HG03175 (cell line): Measurements from ENCODE around the gene CD27.
"Not testable (repeated sequence)": the region's sequence is repeated elsewhere in the genome, so short reads cannot be mapped to it uniquely, and the experiment has no call there.

ENCODE experiments used
- ATAC-seq: cut with Tn5 transposase; IDR thresholded peaks from one replicate; pipeline ENCODE4 v1.9.1; 2021; ENCODE audit warnings: mild to moderate bottlenecking, moderate library complexity; ENCODE audit not compliant: unreplicated experiment

The CD27 gene

GRCh38 chr12:6478416-6478815 lies 33.7 kb downstream of the CD27 start:
- no peak for ATAC-seq

GRCh38 chr12:6488240-6488639 lies 43.5 kb downstream of the CD27 start:
- ATAC-seq: no peak

- no peak for ATAC-seq
Observed at GRCh38 chr12:6489449-6489848, 44.7 kb downstream of the CD27 start.

- not testable (repeated sequence) for ATAC-seq
Observed at GRCh38 chr12:6490673-6491072, 45.9 kb downstream of the CD27 start.

- ATAC-seq: peak; percentile 64
Observed at GRCh38 chr12:6492838-6493496, 48.2 kb downstream of the CD27 start, which contains the start of gene MRPL51. Gene MRPL51, minus strand, starts transcription at chr12:6493262. Its CDS starts 126 bp downstream, at chr12:6493136.

GRCh38 chr12:6493497-6494257 lies 48.9 kb downstream of the CD27 start, which contains the start of gene NCAPD2:
Gene NCAPD2, plus strand, starts transcription at chr12:6494102. Its CDS starts 997 bp downstream, at chr12:6495099.
- ATAC-seq: peak; percentile 90

- ATAC-seq: no peak
Observed at GRCh38 chr12:6494258-6494743, 49.5 kb downstream of the CD27 start.

- ATAC-seq: no peak
Observed at GRCh38 chr12:6494968-6495367, 50.2 kb downstream of the CD27 start.

- not testable (repeated sequence) for ATAC-seq
Observed at GRCh38 chr12:6497291-6497690, 52.5 kb downstream of the CD27 start.

- ATAC-seq: no peak
Observed at GRCh38 chr12:6500466-6500865, 55.7 kb downstream of the CD27 start.
